MM.1S (cell line): ENCODE measurements around the gene NPHS1.

Experiments used
- CTCF ChIP-seq: fragments of 300-600 bp; sonication (generic); IDR thresholded peaks from 2 replicates; pipeline ENCODE4 v1.5.1; 2016; ENCODE audit warnings: antibody characterized with exemption, low read length, mixed read lengths
- EZH2phosphoT487 ChIP-seq: fragments of 300-600 bp; sonication (generic); IDR thresholded peaks from 2 replicates; pipeline ENCODE4 v1.6.1; 2018; ENCODE audit warnings: antibody characterized with exemption, low read length

- TF ChIP-seq CTCF (no peak), EZH2phosphoT487 (no peak)
Observed at GRCh38 chr19:35872180-35872579, 19.9 kb upstream of the NPHS1 start.
